Prostate gland (tissue), 2 donors: ENCODE measurements around the gene ZKSCAN8. TPM values are rescaled to one million over a fixed set of nuclear protein-coding genes. Genes with fewer than 3 reads are reported as not detected.

ENCODE experiments used
- DNase-seq: peaks from one replicate; pipeline ENCODE4 v3.0.0-alpha.2; 2019; ENCODE audit warnings: low spot score
- H3K27ac ChIP-seq, 2 donors: fragments of 200-600 bp; sonication (generic); 2 replicates each; pipeline ENCODE4 v1.5.1; 2017 to 2019
- H3K27me3 ChIP-seq: fragments of 200-600 bp; sonication (generic); replicated peaks from 2 replicates; pipeline ENCODE4 v1.5.1; 2019; ENCODE audit not compliant: insufficient read depth
- H3K36me3 ChIP-seq, 2 donors: fragments of 200-600 bp; sonication (generic); 1 replicate in 1 of 2; 2 replicates in 1 of 2; pipeline versions ENCODE4 v1.5.1 to v1.8.1; 2017 to 2019
- H3K4me1 ChIP-seq: fragments of 200-600 bp; sonication (generic); replicated peaks from 2 replicates; pipeline ENCODE4 v1.5.1; 2019
- H3K4me3 ChIP-seq, 2 donors: fragments of 200-600 bp; sonication (generic); 2 replicates each; pipeline ENCODE4 v1.5.1; 2017 to 2019
- H3K9me3 ChIP-seq: fragments of 200-600 bp; sonication (generic); 2 replicates; pipeline ENCODE4 v1.5.1; 2017
- CTCF ChIP-seq, 4 experiments: fragments of 200-600 bp in 2 of 4; fragments of 450-650 bp in 2 of 4; sonication (generic) in 2 of 4; IDR thresholded peaks; 1 replicate in 3 of 4; 2 replicates in 1 of 4; pipeline ENCODE4 v1.5.1; 2016 to 2019; ENCODE audit warnings: antibody characterized with exemption in 4 of 4, mild to moderate bottlenecking in 2 of 4, moderate library complexity in 2 of 4
- POLR2A ChIP-seq: fragments of 450-650 bp; IDR thresholded peaks from one replicate; pipeline ENCODE4 v1.6.1; 2016; ENCODE audit warnings: antibody characterized with exemption, mild to moderate bottlenecking
- POLR2AphosphoS5 ChIP-seq: sonication (generic); formaldehyde crosslinking; IDR thresholded peaks from one replicate; pipeline ENCODE4 v1.6.1; 2017; ENCODE audit warnings: antibody characterized with exemption
- whole genome bisulfite sequencing: methylation state at CpG from one replicate; pipeline ENCODE4 v1.1.5; 2018; 5-methylcytosine and 5-hydroxymethylcytosine counted together
- intact Hi-C: fragments of 100-400 bp; cut with DNase I; formaldehyde crosslinking; loops from one replicate; pipeline ENCODE4 v1.14.2; 2022
- total RNA-seq, 2 donors: library from RNA; depleted of rRNA; stranded (reverse); fragments of >200 nt; gene quantifications; one replicate each; pipeline ENCODE4 v1.1.0, GENCODE V29; 2016

The ZKSCAN8 gene
- total RNA-seq, 2 donors from 2014 or later: 20.5 to 39.4 TPM

DNA sequence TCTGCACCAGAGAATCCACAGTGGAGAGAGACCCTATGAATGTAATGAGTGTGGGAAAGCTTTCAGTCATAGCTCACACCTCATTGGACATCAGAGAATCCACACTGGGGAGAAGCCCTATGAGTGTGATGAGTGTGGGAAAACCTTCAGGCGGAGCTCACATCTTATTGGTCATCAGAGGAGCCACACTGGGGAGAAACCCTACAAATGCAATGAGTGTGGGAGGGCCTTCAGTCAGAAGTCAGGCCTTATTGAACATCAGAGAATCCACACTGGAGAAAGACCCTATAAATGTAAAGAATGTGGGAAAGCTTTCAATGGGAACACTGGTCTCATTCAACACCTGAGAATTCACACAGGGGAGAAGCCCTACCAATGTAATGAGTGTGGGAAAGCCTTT lies 11.9 kb downstream of the ZKSCAN8 start:
- Histone ChIP-seq H3K9me3 (no peaks in the 10 kb centered on the region), H3K4me3 (no peak overlapping the region), H3K27ac (no peak overlapping the region), H3K4me1 (no peaks in the 10 kb centered on the region), H3K36me3 (peaks cover 6 to 26% of the 10 kb centered on the region in 2 donors), H3K27me3 (no peaks in the 10 kb centered on the region)
- TF ChIP-seq CTCF (IDR thresholded peaks at IDR 0.05) (no peak), POLR2A (no peak), POLR2AphosphoS5 (no peak)
- intact Hi-C loops: no loop called here
- 100% methylated on average over 1 of the region's 1 CpG for WGBS
- DNase-seq: no peak

DNA sequence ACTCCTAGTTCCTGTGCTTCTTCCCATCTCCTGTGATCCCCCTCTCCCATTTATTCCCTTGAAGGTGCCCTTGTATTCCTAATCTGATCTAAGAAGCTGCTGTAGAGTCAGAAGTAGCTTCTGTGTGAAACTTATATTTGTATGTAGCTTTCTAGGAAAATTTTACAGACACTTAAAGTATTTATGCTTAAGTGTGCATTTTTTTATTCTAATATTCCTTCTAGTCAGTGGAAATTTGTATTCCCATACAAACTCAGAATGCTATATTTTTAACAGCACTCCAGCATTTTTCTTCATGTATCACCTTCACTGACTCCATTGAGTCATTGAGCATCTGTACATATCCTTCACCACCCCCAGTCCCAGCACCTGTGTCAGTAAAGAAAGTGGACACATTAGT lies 12.7 kb downstream of the ZKSCAN8 start:
- no peak for DNase-seq
- TF ChIP-seq POLR2AphosphoS5: no peak
- TF ChIP-seq POLR2A: no peak
- TF ChIP-seq CTCF (IDR thresholded peaks at IDR 0.05): no peak
- no peak overlapping the region for H3K27ac ChIP-seq
- H3K4me1 ChIP-seq: no peaks in the 10 kb centered on the region
- no peaks in the 10 kb centered on the region for H3K27me3 ChIP-seq
- no peak overlapping the region for H3K4me3 ChIP-seq
- H3K9me3 ChIP-seq: no peaks in the 10 kb centered on the region
- intact Hi-C loops: no loop called here
- H3K36me3 ChIP-seq: peaks cover 6 to 26% of the 10 kb centered on the region in 2 donors

DNA sequence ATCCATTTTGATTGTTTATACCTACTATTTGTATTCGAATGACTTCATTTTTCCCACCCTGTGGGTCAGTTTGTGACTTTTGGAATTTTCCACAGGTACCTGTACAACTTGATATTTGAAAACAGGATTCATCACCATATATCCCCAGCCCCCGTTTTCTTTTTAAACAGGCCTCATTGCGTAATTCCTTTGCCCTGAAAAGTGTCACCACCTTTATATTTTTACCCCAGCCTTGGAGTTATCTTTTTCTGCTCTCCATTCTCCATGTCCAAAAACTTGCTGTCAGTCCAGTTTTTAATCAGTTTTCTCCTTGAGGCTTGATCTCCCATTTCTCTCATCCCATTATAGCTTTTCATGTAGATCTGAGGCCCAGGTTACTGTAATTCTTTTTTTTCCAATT lies 16.6 kb downstream of the ZKSCAN8 start:
- H3K36me3 ChIP-seq: peaks cover 2 to 5% of the 10 kb centered on the region in 2 donors
- no peak overlapping the region for H3K4me3 ChIP-seq
- H3K4me1 ChIP-seq: no peaks in the 10 kb centered on the region
- intact Hi-C loops: no loop called here
- H3K27me3 ChIP-seq: no peaks in the 10 kb centered on the region
- WGBS: 92% methylated on average over 3 of the region's 3 CpGs
- DNase-seq: no peak
- no peaks in the 10 kb centered on the region for H3K9me3 ChIP-seq
- no peak overlapping the region for H3K27ac ChIP-seq
- TF ChIP-seq POLR2A: no peak
- TF ChIP-seq CTCF (IDR thresholded peaks at IDR 0.05): no peak
- no peak for TF ChIP-seq POLR2AphosphoS5

- Histone ChIP-seq H3K4me1 (no peaks in the 10 kb centered on the region), H3K27ac (no peak overlapping the region), H3K4me3 (no peak overlapping the region), H3K27me3 (no peaks in the 10 kb centered on the region), H3K36me3 (no peaks in the 10 kb centered on the region), H3K9me3 (no peaks in the 10 kb centered on the region)
- TF ChIP-seq POLR2AphosphoS5 (no peak), POLR2A (no peak), CTCF (IDR thresholded peaks at IDR 0.05) (no peak)
- intact Hi-C loops: no loop called here
- WGBS: 94% methylated on average over 4 of the region's 4 CpGs
- no peak for DNase-seq
Measured at GRCh38 chr6:28159029-28159607, 17.4 kb downstream of the ZKSCAN8 start.

DNA sequence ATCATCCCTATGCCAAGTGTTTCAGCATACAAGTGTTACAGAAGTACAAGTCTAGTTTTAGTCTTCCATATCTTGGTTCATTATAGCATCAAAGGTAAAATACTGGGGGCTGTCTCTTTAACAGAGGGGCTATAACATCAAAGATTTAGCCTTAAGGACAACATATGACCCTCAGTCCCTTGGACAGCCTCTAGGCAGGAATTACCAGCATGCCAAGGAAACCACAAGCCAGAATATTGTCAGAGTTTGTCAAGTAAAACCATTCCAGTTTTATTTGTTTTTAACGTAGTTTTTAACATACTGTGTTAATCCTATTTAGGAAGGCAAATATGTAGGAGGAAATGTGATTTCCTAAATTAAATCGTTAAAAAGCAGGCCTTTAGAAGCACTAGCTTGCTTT lies 18.6 kb downstream of the ZKSCAN8 start:
- intact Hi-C loops: no loop called here
- Histone ChIP-seq H3K27ac (no peak overlapping the region), H3K4me3 (no peak overlapping the region), H3K27me3 (no peaks in the 10 kb centered on the region), H3K4me1 (no peaks in the 10 kb centered on the region), H3K9me3 (no peaks in the 10 kb centered on the region), H3K36me3 (no peaks in the 10 kb centered on the region)
- WGBS: 75% methylated on average over 2 of the region's 2 CpGs
- TF ChIP-seq CTCF (IDR thresholded peaks at IDR 0.05): no peak
- no peak for TF ChIP-seq POLR2A
- TF ChIP-seq POLR2AphosphoS5: no peak
- no peak for DNase-seq
